Non-pigmented ciliary epithelial cell (primary cell): ENCODE data around the gene RETSAT.
"Not testable (repeated sequence)": the region's sequence is repeated elsewhere in the genome, so short reads cannot be mapped to it uniquely, and the experiment has no call there.

Source experiments
- DNase-seq: peaks from one replicate; pipeline ENCODE4 v3.0.0-alpha.2; 2010; ENCODE audit warnings: low read depth

Gene RETSAT

DNA sequence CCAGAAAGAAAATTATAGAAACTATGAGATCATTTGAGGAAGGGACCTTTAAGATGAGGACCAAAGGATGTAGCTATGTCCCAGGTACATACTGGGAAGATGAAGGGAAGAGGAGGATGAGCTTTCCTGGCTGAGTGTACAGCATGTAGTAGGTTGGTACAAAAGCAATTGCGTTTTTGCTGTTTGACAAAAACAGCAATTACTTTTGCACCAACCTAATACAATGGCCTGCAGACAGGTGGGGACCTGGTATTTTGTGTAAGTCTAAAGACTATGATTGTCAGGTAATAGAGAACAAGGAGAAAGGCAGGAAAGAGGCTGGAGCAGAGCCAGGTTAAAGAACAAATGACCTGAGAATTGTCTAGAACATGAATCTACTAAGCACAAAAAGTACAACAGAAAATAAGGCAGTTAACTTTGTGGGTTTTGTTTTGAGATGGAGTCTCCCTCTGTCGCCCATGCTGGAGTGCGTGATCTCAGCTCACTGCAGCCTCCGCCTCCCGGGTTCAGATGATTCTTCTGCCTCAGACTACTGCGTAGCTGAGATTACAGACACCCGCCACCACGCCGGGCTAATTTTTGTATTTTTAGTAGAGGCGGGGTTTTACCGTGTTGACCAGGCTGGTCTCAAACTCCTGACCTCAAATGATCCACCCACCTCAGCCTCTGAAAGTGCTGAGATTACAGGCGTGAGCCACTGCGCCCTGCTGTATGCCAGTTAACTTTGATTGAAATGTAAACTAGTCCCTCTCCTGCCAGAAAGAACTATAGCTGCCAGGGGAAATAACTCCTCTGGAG is 23.3 kb downstream of the RETSAT start:
- no peak for DNase-seq

DNA sequence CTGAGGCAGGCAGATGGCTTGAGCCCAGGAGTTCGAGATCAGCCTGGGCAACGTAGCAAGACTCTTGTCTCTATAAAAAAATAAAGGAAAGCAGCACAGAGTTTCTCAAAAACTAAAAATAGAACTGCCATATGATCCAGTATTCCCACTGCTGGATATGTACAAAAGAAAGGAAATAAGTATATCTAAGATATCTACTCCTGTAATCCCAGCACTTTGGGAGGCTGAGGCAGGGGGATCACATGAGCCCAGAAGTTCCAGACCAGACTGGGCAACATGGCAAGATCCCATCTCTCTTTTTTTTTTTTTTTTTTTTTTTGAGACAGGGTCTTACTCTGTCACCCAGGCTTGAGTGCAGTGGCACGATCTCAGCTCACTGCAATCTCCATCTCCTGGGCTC is 24.6 kb downstream of the RETSAT start:
- not testable (repeated sequence) for DNase-seq

DNA sequence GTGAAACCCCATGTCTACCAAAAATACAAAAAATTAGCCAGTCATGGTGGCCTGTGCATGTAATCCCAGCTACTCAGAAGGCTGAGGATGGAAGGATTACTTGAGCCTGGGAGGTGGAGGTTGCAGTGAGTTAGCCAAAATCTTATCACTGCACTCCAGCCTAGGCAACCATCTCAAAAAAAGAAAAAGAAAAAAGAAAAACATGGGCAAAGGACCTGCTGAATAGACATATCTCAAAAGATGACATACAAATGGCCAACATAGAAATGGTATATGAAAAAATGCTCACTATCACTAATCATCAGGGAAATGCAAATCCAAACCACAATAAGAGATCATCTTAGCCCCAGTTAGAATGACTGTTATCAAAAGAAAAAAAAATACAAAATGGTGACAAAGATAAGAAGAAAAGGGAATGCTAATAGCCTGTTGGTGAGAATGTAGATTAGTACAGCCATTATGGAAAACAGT is 25.1 kb downstream of the RETSAT start:
- DNase-seq: no peak

- DNase-seq: peak; percentile 45
These were observed 26.3 kb downstream of the RETSAT start, which contains the start of gene TGOLN2 for GRCh38 chr2:85327822-85328617. TGOLN2 (minus strand) TSS chr2:85327989; CDS start chr2:85327962, 27 bp downstream.

- no peak for DNase-seq
These were observed 27.0 kb downstream of the RETSAT start for GRCh38 chr2:85327160-85327821.

- DNase-seq: no peak
These were observed 27.7 kb downstream of the RETSAT start for GRCh38 chr2:85326406-85327159.

DNA sequence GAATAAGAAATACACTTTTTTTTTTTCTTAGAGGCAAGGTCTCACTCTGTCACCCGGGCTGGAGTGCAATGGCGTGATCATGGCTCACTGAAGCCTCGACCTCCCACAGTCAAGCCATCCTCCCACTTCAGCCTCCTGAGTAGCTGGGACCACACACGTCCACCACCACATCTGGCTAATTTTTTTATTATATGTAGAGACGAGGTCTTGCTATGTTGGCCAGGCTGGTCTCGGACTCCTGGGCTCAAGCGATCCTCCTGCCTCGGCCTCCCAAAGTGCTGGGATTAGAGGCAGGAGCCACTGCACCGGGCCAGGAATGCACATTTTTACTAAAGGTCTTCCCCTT is 28.9 kb downstream of the RETSAT start:
- no peak for DNase-seq

GRCh38 chr2:85324639-85325465 is 29.5 kb downstream of the RETSAT start:
- DNase-seq: no peak

- DNase-seq: not testable (repeated sequence)
These were observed 30.4 kb downstream of the RETSAT start for GRCh38 chr2:85323988-85324367.

DNA sequence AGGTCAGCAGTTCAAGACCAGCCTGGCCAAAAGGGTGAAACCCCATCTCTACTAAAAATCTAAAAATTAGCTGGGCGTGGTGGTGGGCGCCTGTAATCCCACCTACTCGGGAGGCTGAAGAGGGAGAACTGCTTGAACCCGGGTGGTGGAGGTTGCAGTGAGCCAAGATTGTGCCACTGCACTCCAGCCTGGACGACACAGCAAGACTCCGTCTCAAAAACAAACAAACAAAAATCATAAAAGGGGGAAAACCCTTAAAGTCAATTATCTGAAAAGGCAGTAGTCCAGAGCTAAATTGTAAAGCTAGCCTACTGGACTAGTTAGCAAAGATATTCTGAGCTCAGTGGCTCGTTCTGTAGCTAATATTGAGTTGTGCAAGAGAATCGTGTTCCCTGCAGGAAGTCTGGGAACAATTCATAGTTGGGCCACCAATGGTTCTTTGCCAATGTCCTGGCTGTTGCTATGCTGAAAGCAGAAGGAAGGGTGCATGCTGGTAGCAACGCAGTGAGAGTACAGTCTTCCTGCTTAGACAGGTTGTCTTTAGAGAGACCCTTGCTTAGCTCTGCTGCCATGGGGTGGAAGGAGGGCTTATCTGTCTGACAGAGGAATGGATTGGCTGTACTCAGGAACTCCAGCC is 30.9 kb downstream of the RETSAT start:
- no peak for DNase-seq

DNA sequence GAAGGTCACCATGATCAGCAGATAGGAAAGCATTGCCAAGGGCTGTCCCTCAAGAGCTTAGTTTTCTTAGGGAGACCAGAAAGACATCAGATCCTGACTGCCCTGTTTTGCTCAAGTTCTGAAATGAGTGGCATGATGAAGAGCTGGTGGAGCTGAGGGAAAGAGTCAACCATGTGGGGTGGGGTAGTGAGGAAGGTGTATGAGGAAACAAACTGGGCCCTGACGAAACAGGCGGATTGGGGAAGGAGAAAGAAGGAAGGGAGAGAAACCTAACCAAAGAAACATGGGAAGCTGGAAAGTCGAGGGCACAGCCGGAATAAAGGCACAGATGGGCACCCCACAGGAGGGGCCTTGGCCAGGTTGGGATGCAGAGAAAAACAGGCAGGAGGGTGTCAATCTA is 34.5 kb downstream of the RETSAT start:
- DNase-seq: no peak

- DNase-seq: no peak
These were observed 35.9 kb downstream of the RETSAT start for GRCh38 chr2:85318222-85319074.

- not testable (repeated sequence) for DNase-seq
These were observed 38.4 kb downstream of the RETSAT start for GRCh38 chr2:85315921-85316320.

DNA sequence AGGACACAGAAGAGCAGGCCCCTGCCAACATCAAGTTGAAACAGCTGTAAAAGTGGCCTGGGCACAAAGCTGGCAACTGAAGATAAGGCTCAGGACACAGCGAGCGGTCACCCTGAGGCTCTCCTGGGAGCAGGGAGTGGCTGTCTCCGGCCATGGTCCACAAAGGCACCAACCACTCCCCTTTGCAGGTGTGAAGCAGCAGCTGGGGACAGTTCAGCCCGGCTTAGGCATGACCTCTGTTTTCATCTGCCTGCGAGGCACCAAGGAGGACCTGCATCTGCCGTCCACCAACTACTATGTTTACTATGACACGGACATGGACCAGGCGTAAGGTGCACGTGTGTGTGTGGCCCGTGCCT is 39.5 kb downstream of the RETSAT start:
- DNase-seq: no peak

DNA sequence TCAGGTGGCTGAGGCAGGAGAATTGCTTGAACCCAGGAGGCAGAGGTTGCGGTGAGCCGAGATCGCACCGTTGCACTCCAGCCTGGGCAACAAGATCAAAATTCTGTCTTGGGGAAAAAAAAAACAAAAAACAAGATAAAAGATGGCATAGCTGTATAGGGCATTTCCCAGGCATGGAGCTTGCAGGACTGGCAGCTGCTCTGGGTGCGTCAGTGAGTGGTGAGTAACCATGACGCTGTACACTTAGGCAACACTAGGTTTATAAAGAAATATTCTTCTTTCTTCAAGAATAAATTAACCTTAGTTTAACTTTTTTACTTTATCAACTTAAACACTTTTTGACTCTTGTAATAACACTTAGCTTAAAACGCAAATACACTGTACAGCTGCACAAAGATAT is 41.9 kb downstream of the RETSAT start:
- DNase-seq: no peak

DNA sequence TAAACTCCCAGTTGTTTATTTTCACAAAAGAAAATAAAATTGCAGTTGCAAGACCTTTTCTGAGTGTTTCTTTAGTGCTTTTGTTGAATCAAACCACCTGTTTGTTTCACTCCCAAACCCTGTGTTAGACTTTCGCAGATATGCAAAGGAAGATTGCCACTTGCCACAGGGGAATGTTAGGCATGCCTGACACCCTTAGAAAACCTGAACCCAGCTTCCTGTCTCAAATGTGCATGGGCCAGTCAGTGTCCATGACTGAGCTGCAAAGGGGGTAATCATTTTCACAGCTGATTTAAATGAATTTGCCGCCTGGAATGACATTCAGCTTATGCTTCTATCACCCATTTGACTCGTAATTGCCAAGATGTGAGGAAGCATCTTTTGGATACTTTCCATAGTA is 44.0 kb downstream of the RETSAT start:
- no peak for DNase-seq

DNA sequence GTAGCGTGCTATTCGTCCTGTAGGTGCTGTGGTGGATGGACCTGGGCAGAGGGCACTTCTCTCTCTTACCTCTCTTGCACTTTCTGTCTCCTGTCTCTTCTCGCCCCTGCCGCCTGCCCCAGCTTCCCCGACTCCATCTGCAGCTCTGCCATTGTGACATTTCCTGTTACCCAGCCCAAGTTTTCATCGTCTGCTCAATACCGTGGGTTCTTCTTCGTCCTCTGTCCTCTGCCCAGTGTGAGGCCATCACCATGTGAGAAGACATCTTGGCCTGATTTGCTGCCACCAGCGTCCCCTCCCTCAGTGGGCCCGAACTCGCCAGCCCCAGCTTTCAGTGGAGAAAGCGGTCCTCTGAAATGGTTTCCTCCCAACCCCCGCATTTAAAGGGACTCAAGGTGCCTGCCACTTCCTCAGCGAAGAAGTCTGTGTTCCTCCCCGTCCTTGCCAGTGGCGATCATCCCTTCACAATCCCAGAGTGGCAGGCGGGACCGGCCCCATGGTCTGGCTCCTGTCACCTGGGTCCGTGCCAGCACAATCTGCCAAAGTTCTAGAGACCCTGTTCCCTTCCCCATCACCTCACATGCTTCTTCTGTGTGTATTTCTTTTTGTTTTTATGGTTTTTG is 44.5 kb downstream of the RETSAT start:
- no peak for DNase-seq

GRCh38 chr2:85308896-85309555 is 45.3 kb downstream of the RETSAT start:
- no peak for DNase-seq

GRCh38 chr2:85308201-85308600 is 46.1 kb downstream of the RETSAT start:
- no peak for DNase-seq
